Measurements from ENCODE around the gene CAMK2N1. TPM values are rescaled to one million over a fixed set of nuclear protein-coding genes. Genes with fewer than 3 reads are reported as not detected.
"Not testable (repeated sequence)": the region's sequence is repeated elsewhere in the genome, so short reads cannot be mapped to it uniquely, and the experiment has no call there.

Gene CAMK2N1
- total RNA-seq, 1 donor from 2014 or later: 10.9 TPM

- DNase-seq (ENCODE audit: low read depth, low spot score): not testable (repeated sequence)
These were observed 10.8 kb upstream of the CAMK2N1 start for GRCh38 chr1:20496725-20497383.

DNA sequence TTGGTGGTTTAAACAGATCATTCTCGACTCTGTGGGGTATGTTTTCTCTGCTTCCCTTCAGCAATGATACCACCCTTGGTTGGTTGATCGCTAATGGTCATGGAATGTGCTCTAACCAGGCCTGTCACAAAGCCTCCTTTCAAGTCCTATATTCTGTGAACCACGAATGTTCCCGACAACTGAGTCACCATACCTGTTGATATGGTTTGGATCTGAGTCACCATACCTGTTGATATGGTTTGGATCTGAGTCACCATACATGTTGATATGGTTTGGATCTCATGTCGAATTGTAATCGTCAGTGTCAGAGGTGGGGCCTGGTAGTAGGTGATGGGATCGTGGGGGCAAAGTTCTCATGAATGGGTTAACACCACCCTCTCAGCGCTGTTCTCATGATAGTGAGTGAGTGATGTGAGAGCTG is 10.2 kb upstream of the CAMK2N1 start:
- DNase-seq (ENCODE audit: low read depth, low spot score): no peak

GRCh38 chr1:20495661-20496060 is 9.7 kb upstream of the CAMK2N1 start:
- no peak for DNase-seq (ENCODE audit: low read depth, low spot score)

- peak; percentile 54 for DNase-seq (ENCODE audit: low read depth, low spot score)
These were observed 8.8 kb upstream of the CAMK2N1 start for GRCh38 chr1:20494609-20495311.

- DNase-seq (ENCODE audit: low read depth, low spot score): peak; percentile 82
These were observed 8.0 kb upstream of the CAMK2N1 start for GRCh38 chr1:20493839-20494608.

GRCh38 chr1:20493309-20493708 is 7.3 kb upstream of the CAMK2N1 start:
- DNase-seq (ENCODE audit: low read depth, low spot score): no peak

GRCh38 chr1:20492751-20493150 is 6.7 kb upstream of the CAMK2N1 start:
- DNase-seq (ENCODE audit: low read depth, low spot score): no peak

DNA sequence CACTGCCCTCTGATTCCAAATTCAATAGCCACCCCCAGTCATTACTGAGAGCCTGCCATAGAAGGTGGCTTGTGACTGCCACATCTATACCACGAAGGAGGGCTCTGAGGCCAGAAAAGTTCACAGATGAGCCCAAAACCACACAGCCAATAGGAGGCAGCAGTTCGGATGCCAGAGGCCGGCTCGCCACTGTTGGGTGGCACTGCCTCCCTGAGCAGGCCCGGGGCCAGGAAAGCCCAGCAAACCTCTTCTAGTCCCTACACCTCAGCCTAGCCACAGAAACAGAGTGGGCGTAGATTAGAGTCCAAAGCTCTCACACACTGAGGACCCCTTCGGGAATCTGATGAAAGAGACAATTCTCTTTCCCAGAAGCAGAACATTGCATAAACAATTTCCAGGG is 5.9 kb upstream of the CAMK2N1 start:
- no peak for DNase-seq (ENCODE audit: low read depth, low spot score)

- DNase-seq (ENCODE audit: low read depth, low spot score): no peak
These were observed 5.2 kb upstream of the CAMK2N1 start for GRCh38 chr1:20491178-20491577.

DNA sequence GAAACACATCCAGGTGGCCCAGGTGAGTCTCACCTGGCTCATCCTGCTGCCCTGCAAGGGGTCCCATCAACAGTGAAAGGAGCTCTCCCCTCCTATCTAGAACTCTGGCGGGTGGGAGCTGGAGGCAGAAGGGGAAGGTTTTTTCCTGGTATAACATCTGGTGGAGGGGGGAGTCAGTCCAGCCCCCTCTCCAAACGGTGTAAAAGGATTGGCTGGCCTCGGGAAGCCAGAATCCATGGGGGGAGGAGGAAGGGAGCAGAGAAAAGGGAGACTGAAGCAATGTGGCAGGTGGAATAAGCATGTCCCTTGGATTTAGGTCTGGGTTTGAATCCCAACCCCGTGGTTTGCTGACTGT is 1.2 kb upstream of the CAMK2N1 start:
- no peak for DNase-seq (ENCODE audit: low read depth, low spot score)

DNA sequence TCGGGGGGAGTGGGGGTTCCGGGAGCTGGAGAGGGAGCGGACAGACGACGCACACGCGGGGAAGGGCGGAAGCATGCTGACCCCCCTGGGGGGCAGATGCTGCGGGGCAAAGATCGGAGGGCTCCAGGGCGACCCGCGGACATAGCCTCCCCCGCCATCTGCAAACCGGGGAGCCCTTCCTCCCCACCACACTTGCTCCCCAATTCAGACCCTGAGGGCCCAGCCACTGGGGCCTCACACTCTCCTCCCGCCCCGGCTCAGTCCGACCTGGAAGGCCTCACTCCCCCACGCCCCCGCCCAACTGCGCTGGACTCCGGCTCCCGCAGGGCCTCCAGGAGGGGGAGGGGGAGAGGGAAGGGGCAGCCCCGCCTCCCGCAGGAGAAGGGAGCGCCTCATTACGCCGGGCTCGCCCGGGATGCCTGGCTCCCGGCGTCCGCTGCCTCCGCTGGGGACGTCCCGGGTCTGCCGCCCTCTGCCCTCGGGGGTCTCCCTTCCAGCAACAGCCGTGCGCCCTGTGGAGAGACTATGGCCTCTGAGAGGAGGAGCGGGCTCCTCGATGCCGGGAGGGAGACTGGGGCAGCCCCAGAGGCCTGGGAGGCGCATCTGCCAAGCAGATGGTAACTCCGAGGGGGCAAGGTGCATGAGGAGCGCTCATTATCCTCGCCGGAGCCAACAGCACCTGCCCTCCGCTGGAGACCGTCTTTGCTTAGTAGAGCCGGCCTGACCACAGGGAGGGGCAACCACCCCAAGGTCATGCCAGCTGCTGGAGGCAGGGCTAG is 636 bp upstream of the CAMK2N1 start:
- DNase-seq (ENCODE audit: low read depth, low spot score): no peak

- DNase-seq (ENCODE audit: low read depth, low spot score): no peak
These were observed 1.2 kb downstream of the CAMK2N1 start for GRCh38 chr1:20484519-20485462.

- DNase-seq (ENCODE audit: low read depth, low spot score): no peak
These were observed 2.0 kb downstream of the CAMK2N1 start for GRCh38 chr1:20483833-20484518.

DNA sequence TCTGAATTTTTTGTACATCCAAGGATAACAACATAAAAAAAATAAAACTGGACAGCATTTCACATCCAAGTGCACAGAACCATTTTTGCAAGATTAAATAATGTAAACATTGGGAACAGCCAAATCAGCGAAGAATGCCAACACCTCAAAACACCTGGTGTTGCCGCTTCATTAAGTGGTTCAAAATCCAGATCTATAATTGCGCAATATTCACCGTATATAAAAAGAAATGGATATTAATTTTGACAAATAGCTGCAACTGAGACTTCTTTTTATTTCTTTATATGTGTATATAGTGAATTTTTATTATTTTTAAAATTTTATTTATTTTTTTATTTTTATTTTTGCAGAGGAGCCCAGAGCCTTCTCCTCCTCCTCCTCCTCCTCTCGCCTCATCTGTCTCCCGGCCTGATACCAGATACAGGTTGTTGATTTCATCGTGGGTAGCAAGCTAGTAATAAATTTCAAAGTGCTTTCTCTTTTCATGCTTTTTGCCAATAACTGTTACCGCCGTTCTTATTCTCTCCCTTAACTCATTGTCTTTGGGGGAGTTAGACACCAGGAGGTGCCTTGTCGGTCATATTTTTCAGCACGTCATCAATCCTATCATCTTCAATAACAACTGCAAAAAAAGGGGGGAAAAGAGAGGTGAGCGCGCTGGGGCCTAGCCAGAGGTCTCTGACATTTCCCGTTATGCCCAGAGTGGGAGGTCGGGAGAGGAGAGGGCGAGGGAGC is 2.7 kb downstream of the CAMK2N1 start:
- no peak for DNase-seq (ENCODE audit: low read depth, low spot score)

- no peak for DNase-seq (ENCODE audit: low read depth, low spot score)
These were observed 4.1 kb downstream of the CAMK2N1 start for GRCh38 chr1:20481643-20482498.

DNA sequence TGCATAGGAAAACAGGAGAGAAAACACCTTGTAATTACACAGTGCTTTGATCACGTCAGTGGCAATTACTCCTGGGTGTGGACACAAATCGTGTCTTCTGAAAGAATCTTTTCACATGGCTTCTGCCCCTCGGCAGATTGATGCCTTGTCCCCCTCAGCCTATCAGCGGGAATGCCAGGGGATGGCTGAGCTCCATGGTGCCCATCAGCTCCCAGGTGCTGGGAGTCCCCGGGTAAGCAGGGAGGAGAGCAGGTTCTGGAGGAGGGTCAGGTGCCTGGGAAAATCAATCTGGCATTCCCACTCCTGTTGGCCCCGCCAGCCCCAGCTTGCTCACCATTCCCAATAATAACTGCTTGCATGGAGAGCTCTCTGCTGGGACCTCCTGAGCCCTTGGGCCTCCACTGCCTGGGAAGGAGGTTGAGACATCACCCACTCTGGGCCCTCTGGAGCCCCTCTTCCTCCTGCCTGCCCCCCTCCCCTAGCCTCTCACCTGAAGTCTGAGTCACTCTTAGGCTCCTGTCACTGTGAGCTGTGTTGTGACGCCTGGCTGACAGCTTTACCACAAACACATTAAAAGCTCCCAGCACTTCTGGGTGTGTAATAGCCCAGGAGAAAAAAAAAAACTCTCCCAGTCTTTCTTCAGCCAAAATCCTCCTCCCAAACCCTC is 4.9 kb downstream of the CAMK2N1 start:
- no peak for DNase-seq (ENCODE audit: low read depth, low spot score)

DNA sequence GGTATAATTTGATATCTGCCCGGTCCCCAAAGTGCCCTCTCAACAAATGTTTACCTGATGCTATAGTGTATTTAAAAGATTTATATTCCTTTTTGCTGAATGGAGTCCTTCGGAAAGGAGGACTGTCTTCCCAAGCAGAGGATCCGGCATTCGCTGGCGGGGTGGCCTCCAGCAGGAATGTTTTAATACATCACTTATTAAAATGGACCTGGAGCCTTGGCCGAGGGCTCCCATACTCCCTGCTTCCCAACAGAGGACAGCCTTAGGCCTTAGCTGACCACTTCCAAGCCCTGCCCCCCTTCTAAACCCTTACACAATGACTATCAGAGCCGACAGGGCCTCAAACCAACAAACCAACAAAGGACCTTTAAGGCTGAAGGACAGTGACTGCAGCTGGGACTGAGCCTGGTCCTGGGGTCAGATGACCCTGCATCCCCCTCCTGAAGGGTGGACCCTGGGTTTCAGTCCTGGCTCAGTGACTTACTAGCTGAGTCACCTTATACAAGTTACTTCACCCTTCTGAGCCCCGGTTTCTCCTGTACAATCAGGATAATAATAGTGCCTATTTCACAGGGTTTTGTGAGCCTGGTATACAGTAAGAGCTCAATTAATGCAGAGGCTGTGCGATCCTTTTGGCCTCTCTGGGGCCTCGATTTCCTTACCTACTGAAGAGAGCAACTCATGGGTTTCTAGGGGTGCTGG is 5.6 kb downstream of the CAMK2N1 start:
- no peak for DNase-seq (ENCODE audit: low read depth, low spot score)
